HG03521 (cell line): ENCODE results near the gene NOL7.

Experiments used
- ATAC-seq: cut with Tn5 transposase; IDR thresholded peaks from one replicate; pipeline ENCODE4 v1.9.1; 2021; ENCODE audit warnings: mild to moderate bottlenecking, moderate library complexity; ENCODE audit not compliant: unreplicated experiment

Gene NOL7

DNA sequence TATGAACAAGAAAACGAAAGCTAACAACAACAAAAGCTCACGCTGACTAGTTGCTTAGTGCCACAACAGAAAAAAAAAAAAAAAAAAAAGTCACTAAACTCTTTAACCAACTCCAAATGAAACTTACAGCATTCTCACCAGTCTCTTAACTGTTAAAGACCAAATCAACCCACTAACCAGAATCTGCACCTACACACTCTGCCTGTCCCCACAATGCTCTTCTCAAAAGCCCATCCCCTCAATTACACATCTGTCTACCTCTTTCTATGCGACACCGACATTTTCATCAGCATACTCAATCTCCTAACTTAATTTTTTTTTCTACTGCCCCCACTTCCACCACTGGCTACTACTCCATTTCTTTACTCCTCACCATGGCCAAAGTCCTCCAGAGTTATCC is 34.3 kb downstream of the NOL7 start:
- ATAC-seq = no peak

- no peak for ATAC-seq
Measured at GRCh38 chr6:13653296-13653695, 38.2 kb downstream of the NOL7 start.

DNA sequence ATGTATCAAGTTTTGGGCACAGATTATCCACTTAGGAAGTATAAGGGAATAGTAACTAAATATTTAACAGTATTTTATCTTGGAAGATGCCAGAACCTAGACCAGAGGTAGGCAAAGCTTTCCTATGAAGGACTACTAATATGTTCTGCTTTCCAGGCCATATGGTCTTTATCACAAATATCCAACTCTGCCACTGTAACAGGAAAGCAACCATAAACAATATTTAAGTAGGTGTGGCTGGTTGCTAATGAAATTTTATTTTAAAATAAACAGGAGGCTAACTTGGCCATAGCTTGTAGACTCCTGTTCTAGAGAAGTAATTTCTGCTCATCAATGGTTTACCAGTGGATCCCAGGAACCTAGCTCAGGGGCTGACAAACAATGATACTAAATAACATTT is 39.4 kb downstream of the NOL7 start:
- no peak for ATAC-seq

GRCh38 chr6:13655700-13656099 is 40.6 kb downstream of the NOL7 start:
- no peak for ATAC-seq

DNA sequence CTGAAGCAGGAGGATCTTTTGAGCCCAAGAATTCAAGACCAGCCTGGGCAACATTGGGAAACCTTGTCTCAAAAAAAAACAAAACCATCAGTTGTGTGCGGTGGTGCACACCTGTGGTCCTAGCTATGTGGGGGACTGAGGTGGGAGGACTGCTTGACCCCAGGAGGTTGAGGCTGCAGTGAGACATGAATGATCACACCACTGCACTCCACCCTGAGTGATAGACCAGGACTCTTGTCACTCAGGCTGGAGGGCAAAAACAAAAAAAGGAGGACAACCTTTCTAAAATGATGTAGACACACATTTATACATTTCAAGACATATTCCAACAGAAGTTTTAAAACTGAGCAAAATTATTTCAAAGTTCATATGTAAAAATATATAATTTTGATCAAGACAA is 45.1 kb downstream of the NOL7 start:
- ATAC-seq = no peak

DNA sequence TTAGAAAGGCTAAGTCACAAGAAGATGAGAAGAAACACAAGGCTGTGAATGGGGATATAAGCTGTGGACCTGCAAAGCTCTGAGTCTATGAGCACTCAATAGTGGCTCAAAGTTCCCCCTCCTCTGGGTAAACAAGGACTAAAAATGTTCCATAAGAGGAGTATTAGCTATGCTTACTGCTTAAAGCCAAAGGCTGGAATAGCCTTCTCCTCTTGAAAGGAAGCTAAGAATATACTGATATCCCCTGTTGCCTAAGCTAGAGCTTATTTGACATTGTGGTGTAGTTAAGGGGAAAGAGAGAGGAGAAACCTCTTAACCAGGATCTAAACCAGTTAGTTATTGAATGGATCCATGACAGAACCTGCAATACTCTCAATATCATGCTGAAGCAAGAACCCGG is 45.8 kb downstream of the NOL7 start:
- no peak for ATAC-seq

- ATAC-seq = no peak
Measured at GRCh38 chr6:13661647-13662046, 46.5 kb downstream of the NOL7 start.

- no peak for ATAC-seq
Measured at GRCh38 chr6:13662651-13663334, 47.7 kb downstream of the NOL7 start.

- ATAC-seq = no peak
Measured at GRCh38 chr6:13663986-13664385, 48.9 kb downstream of the NOL7 start.

DNA sequence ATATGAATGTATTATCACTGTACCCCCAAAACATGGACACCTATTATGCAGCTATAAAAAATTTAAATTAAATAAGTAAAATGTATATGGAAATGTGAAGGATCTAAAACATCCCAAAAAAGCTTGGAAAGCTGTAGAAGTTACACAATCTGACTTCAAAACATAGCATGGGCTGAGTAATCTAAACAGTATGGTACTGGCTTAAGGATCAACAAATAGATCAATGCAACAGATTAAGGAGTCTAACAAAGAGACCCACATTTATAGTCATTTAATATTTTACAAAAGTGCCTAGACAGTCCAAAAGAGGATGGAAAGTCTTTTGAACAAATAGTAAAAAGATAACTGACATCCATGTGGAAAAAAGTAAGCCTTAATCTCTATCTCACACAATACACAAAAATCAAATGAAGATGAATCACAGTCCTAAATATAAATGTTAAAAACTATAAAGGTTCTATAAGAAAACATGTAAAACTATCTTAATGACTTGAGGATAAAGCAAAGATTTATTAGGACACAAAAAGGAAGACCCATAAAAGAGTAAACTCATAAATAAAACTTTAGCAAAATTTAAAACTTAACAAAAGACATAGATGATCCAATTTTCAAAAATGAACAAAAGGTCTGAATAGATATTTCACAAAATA is 49.7 kb downstream of the NOL7 start:
- no peak for ATAC-seq

DNA sequence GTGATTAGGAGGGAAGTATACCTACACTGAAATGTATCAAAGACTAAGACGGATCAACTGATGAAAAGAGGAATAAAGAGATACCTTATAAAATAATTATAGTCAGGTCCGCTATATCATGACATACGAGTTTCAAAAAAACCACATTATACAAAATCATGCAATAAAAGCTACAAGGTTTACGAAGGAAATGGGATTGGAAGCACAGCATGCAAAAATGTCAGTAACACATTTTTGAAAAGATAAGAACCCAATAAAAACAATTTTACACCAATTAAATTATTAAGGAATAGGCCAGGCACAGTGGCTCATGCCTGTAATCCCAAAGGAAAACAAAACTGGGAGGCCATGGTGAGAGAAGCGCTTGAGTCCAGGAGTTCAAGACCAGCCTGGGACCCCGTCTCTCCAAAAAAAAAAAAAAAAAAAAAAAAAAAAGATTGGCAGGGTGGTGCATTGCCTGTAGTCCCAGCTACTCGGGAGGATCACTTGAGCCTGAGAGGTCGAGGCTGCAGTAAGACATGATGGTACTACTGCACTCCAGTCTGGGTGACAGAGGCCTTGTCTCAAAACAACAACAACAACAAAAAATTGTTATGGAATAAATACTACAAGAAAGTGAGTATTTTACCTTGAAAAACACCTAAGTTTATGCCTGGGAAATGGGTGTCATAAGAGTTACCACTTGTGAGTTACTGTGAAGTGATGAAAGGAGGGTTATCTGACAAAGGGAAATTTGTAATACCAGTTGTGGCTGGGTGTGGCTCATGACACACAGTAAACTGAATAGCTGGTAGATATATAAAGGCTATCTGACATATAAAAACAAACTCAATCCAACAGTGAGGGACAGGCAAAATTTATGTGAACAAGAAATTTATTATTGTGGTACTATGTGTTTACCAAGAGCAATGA is 51.3 kb downstream of the NOL7 start:
- ATAC-seq = no peak

GRCh38 chr6:13667655-13668054 is 52.5 kb downstream of the NOL7 start:
- no peak for ATAC-seq

GRCh38 chr6:13668291-13668928 is 53.3 kb downstream of the NOL7 start:
- ATAC-seq = no peak

- ATAC-seq = no peak
Measured at GRCh38 chr6:13669476-13669875, 54.3 kb downstream of the NOL7 start.
